ENCODE data around the gene SEPTIN8. TPM values are rescaled to one million over a fixed set of nuclear protein-coding genes. Genes with fewer than 3 reads are reported as not detected.

SEPTIN8 gene
- total RNA-seq, 1 donor from 2014 or later, result 97.5 TPM

DNA sequence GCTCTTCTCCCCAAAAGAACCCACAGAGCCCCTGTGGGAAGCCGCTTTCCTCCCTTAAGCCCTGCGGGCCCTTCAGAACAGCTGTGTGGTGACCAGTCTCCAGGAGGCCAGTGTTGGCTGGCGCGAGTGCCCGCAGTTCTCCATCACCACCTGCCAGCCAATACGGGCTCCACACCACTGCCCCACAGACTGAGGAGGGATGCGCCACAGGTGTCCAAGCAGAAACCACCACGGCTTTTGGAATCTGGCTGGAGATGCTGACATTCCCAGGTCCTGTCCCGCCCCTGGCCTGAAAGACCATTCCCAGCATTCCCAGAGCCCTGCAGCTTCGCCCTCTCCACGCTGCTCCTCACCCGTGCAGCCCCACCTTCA lies 17.0 kb downstream of the SEPTIN8 start:
- Mint-ChIP-seq H3K4me1 (ENCODE audit: low read depth, unreplicated experiment) (peaks cover 2% of the 10 kb centered on the region), H3K27ac (ENCODE audit: unreplicated experiment) (no peak overlapping the region), H3K9me3 (ENCODE audit: unreplicated experiment) (no peaks in the 10 kb centered on the region), H3K4me3 (ENCODE audit: unreplicated experiment) (no peak overlapping the region), H3K36me3 (ENCODE audit: low read depth, unreplicated experiment) (peaks cover 45% of the 10 kb centered on the region), H3K27me3 (ENCODE audit: low read depth, unreplicated experiment) (no peaks in the 10 kb centered on the region)
- Histone ChIP-seq H3K36me3 (ENCODE audit: insufficient read depth, low read length) (peaks cover 19% of the 10 kb centered on the region), H3K27ac (ENCODE audit: low read depth, low read length) (no peak overlapping the region), H2AFZ (ENCODE audit: low read depth, low read length) (no peak overlapping the region), H3K4me1 (ENCODE audit: insufficient read depth, low read length) (no peaks in the 10 kb centered on the region), H3K9me3 (ENCODE audit: insufficient read depth, low read depth, low read length) (no peaks in the 10 kb centered on the region), H3K4me2 (ENCODE audit: low read length) (no peak overlapping the region), H3K4me3 (ENCODE audit: insufficient read depth, low read depth, low read length) (no peak overlapping the region), H3K79me2 (ENCODE audit: insufficient read depth, low read length) (no peaks in the 10 kb centered on the region), H3K9ac (ENCODE audit: low read length) (no peak overlapping the region), H4K20me1 (ENCODE audit: insufficient read depth, low read length) (no peaks in the 10 kb centered on the region), H3K27me3 (ENCODE audit: insufficient read depth, low read length) (no peaks in the 10 kb centered on the region)
- no peak for DNase-seq (ENCODE audit: low read depth)
- TF ChIP-seq, protein P1, sequence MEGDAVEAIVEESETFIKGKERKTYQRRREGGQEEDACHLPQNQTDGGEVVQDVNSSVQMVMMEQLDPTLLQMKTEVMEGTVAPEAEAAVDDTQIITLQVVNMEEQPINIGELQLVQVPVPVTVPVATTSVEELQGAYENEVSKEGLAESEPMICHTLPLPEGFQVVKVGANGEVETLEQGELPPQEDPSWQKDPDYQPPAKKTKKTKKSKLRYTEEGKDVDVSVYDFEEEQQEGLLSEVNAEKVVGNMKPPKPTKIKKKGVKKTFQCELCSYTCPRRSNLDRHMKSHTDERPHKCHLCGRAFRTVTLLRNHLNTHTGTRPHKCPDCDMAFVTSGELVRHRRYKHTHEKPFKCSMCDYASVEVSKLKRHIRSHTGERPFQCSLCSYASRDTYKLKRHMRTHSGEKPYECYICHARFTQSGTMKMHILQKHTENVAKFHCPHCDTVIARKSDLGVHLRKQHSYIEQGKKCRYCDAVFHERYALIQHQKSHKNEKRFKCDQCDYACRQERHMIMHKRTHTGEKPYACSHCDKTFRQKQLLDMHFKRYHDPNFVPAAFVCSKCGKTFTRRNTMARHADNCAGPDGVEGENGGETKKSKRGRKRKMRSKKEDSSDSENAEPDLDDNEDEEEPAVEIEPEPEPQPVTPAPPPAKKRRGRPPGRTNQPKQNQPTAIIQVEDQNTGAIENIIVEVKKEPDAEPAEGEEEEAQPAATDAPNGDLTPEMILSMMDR (IDR thresholded peaks at IDR 0.05; ENCODE audit: insufficient read depth, low read depth, low read length), result no peak
- FAIRE-seq, result no peak

DNA sequence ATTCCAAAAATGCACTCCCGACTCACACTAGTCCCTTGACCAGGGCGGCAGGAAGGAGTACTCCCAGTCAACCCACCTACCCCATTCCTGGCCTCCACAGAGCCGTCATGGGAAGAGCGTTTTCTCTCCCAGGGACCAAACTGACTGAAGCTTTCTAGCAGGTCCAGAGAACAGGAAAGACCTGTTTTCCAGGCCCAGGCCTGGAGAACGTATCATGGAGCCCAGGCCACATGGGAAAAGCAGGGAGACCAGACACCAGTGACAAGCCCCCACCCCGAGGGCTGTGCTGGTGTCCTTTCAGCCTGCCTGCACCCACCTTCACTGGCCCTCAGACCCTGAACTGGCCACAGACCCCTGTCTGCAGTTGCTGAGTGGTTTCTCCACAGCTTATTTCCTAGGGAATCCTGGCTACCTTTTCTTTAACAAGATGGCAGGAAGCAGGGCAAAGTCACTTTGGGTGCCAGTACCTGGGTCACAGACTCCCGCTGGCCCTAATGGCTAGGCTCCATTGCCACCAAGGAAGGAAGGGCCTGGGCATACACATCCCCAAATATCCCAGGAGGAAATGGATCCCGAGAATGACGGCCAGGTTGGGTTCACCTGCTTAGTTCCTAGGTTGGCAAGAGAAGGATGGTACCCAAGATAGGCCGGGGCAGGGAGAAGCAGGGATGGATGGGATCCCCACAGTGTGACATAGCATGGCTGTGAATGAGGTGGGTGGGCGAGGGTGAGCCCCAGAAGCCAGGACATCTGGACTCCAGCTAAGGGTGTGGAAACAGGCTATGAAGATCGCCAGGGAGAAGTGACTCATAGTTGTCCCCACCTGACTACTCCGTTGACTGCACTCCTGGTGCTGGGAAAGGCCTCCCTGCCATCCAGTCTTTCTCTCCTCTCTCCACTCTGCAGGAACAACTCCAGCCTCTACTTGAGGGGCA lies 17.7 kb downstream of the SEPTIN8 start:
- no peak for FAIRE-seq
- H3K36me3 Mint-ChIP-seq (ENCODE audit: low read depth, unreplicated experiment), result peaks cover 42% of the 10 kb centered on the region
- Histone ChIP-seq H3K79me2 (ENCODE audit: insufficient read depth, low read length) (no peaks in the 10 kb centered on the region), H4K20me1 (ENCODE audit: insufficient read depth, low read length) (no peaks in the 10 kb centered on the region), H3K27ac (ENCODE audit: low read depth, low read length) (no peak overlapping the region), H3K4me3 (ENCODE audit: insufficient read depth, low read depth, low read length) (no peak overlapping the region), H3K4me1 (ENCODE audit: insufficient read depth, low read length) (no peaks in the 10 kb centered on the region), H3K9me3 (ENCODE audit: insufficient read depth, low read depth, low read length) (no peaks in the 10 kb centered on the region), H3K9ac (ENCODE audit: low read length) (no peak overlapping the region), H3K27me3 (ENCODE audit: insufficient read depth, low read length) (no peaks in the 10 kb centered on the region), H2AFZ (ENCODE audit: low read depth, low read length) (no peak overlapping the region), H3K36me3 (ENCODE audit: insufficient read depth, low read length) (peaks cover 14% of the 10 kb centered on the region), H3K4me2 (ENCODE audit: low read length) (no peak overlapping the region)
- no peak overlapping the region for H3K4me3 Mint-ChIP-seq (ENCODE audit: unreplicated experiment)
- H3K27me3 Mint-ChIP-seq (ENCODE audit: low read depth, unreplicated experiment), result no peaks in the 10 kb centered on the region
- no peak for DNase-seq (ENCODE audit: low read depth)
- peaks cover 7% of the 10 kb centered on the region for H3K4me1 Mint-ChIP-seq (ENCODE audit: low read depth, unreplicated experiment)
- TF ChIP-seq, protein P1 (IDR thresholded peaks at IDR 0.05; ENCODE audit: insufficient read depth, low read depth, low read length), result no peak
- TF ChIP-seq EZH2 (IDR thresholded peaks at IDR 0.05; ENCODE audit: insufficient read depth, low read length), result no peak
- no peak overlapping the region for H3K27ac Mint-ChIP-seq (ENCODE audit: unreplicated experiment)
- no peaks in the 10 kb centered on the region for H3K9me3 Mint-ChIP-seq (ENCODE audit: unreplicated experiment)

GRCh38 chr5:132758451-132758850 lies 18.6 kb downstream of the SEPTIN8 start:
- DNase-seq (ENCODE audit: low read depth) (no peak), FAIRE-seq (no peak)
- no peak overlapping the region for H3K4me3 ChIP-seq (ENCODE audit: insufficient read depth, low read depth, low read length)
- H3K27ac ChIP-seq (ENCODE audit: low read depth, low read length), result no peak overlapping the region
- H3K36me3 ChIP-seq (ENCODE audit: insufficient read depth, low read length), result peaks cover 14% of the 10 kb centered on the region
- no peaks in the 10 kb centered on the region for H3K9me3 ChIP-seq (ENCODE audit: insufficient read depth, low read depth, low read length)
- no peaks in the 10 kb centered on the region for H4K20me1 ChIP-seq (ENCODE audit: insufficient read depth, low read length)
- no peaks in the 10 kb centered on the region for H3K9me3 Mint-ChIP-seq (ENCODE audit: unreplicated experiment)
- no peak overlapping the region for H3K4me3 Mint-ChIP-seq (ENCODE audit: unreplicated experiment)
- H3K79me2 ChIP-seq (ENCODE audit: insufficient read depth, low read length), result no peaks in the 10 kb centered on the region
- H3K27me3 Mint-ChIP-seq (ENCODE audit: low read depth, unreplicated experiment), result no peaks in the 10 kb centered on the region
- H3K27ac Mint-ChIP-seq (ENCODE audit: unreplicated experiment), result no peak overlapping the region
- no peaks in the 10 kb centered on the region for H3K27me3 ChIP-seq (ENCODE audit: insufficient read depth, low read length)
- peaks cover 11% of the 10 kb centered on the region for H3K4me1 Mint-ChIP-seq (ENCODE audit: low read depth, unreplicated experiment)
- no peaks in the 10 kb centered on the region for H3K4me1 ChIP-seq (ENCODE audit: insufficient read depth, low read length)
- H3K9ac ChIP-seq (ENCODE audit: low read length), result no peak overlapping the region
- no peak overlapping the region for H3K4me2 ChIP-seq (ENCODE audit: low read length)
- H3K36me3 Mint-ChIP-seq (ENCODE audit: low read depth, unreplicated experiment), result peaks cover 39% of the 10 kb centered on the region
- TF ChIP-seq, protein P1 (IDR thresholded peaks at IDR 0.05; ENCODE audit: insufficient read depth, low read depth, low read length), result no peak
- no peak for TF ChIP-seq EZH2 (IDR thresholded peaks at IDR 0.05; ENCODE audit: insufficient read depth, low read length)
- H2AFZ ChIP-seq (ENCODE audit: low read depth, low read length), result no peak overlapping the region
